Activated CD8-positive, alpha-beta memory T cell treated with anti-CD3 and anti-CD28 coated beads for 48 hours (primary cell): ENCODE data around the gene PEAK1.
A peak's percentile ranks its signal among the peaks of the same experiment; 100 is the strongest.
"Not testable (repeated sequence)": the region's sequence is repeated elsewhere in the genome, so short reads cannot be mapped to it uniquely, and the experiment has no call there.

Experiments
- DNase-seq, 3 experiments: peaks; one replicate each; pipeline ENCODE4 v3.0.0-alpha.2; 2020; ENCODE audit warnings: low read depth in 2 of 3, low spot score in 2 of 3

Gene PEAK1

DNA sequence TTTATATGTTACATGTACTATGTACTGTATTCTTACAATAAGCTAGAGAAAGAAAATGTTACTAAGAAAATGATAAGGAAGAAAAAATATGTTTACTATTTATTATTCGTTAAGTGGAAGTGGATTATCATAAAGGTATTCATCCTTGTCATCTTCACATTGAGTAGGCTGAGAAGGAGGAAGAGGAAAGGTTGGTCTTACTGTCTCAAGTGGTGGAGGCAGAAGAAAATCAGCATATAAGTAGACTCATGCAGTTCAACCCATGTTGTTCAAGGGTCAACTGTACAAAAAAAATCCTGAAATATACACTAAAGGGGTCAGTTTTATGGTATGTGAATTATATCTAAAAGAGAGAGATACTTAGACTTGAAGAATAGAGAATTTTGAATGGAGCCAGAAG, 6.5 kb upstream of the PEAK1 start:
- DNase-seq, result no peak

DNA sequence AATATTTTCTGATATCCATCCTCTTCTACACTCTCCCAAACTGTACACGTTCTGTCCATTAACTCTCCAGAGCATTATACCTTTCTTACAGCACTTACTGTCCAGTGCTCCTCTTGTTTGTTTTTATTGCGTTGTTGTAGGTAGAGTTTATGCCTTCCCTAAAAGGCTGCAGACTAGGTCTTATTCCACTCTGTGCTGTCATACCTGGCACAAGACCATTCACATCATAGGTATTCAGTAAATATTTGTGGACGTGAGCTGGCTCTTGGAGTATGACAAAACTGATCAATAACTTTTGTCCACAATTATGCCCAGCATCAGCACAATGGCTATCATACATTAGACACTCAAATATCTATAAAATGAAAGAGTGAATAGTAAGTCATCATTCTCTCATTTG, 5.2 kb upstream of the PEAK1 start:
- no peak for DNase-seq

GRCh38 chr15:77421370-77421700, 1.4 kb upstream of the PEAK1 start:
- DNase-seq, result no peak

DNA sequence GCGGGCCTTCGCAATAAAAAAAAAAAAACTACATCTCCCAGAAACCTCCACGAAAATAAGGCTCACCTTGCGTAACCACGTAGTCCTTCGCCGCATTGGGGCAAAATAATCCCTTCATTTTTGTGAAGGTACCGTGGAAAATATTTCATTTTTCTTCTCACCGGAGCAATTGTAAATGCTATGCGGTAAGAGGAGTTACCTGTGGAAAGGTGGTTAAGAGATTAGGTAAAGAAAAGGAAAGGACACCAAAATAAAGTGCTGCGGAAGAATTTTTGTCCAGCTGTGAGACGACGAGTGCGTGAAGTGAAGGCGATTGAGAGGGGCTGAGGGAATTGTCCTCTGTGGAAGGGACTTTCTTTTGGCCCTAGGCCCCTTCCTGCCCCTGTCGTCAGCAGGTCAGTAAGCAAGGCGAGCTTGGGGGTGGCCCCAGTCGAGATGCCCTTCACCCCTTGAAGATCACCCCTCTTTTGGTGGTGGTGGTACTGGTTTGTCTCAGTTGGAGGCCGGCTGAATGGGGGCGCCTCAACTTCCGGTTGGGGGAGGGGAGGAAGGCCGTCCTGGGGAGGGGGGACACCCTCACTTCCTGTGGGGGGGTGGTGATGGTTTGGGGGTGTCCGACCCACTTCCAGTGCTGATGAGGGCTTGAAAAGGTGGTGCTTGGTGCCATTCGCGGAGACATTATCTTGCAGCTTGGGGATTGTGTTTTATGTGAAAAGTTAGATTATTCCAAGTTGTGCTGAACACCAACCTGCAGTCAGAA, 886 bp upstream of the PEAK1 start, which contains the start of gene HMG20A:
TSS of gene HMG20A (plus strand) at position 279 of the 760 bp plus-strand sequence. CDS start 37,520 bp downstream, outside the sequence.
- DNase-seq, result peak; percentile 29 to 49 (median 48)

- DNase-seq, result peak; percentile 26 to 36 (median 27)
Observed at GRCh38 chr15:77418966-77419835, 703 bp downstream of the PEAK1 start.

DNA sequence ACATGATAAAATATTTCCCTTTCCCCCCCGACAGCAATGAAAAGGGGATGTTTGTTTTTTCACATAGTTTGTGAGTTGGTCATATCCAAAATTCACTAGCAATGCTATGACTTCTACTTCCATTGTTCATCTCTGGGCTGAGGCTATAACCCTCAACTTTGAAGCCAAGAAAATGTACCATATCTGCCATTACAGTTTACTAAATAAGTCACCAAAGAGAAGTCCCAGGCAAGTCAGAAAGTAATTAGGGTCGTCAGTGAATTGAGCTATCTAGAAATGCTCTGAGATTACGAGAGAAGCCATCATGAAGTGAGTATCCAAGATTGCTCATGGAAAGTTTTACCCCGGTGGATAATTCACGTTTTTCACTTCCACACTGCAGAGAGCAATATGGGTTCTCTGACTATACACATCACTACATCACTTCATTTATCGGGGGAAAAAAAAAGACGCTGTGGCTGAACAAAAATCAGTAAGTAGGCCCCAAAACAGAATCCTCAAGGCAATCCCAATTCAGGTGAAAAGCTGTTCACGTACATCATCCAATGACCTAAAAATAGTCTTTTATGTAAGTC, 1.4 kb downstream of the PEAK1 start:
- no peak for DNase-seq

DNA sequence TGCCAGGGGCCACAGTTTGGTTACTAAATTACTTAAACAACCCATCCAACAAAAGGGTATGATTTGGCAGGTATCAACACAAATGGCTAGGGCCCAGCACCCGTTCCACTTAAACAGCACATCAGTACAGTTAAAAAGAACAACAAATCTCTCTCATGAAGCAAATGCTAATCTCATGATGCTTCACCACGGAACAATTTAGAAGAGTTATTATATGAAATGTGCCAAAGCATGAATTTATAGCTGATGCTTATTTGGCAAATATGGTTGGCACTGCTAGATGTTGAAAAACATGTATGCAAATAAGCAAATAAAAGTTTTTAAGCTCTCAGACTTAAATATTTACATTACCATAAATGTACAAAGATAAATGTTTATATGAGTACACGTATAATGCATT, 2.3 kb downstream of the PEAK1 start:
- DNase-seq, result no peak

- no peak for DNase-seq
Observed at GRCh38 chr15:77416954-77417353, 3.0 kb downstream of the PEAK1 start.

DNA sequence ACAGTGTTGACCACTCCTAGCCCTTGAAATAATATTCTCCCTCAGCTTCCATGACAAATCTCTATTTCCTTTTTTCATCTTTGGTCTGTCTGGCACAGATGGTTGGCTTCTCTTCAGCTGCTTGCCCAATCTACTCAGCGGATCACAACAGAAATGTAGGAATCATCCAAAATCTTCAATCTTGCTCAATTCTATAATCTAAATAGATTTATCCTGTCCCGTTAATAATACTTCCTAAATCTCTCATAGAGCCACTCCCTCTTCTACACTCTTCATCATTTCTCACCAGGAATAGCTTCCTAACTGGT, 3.8 kb downstream of the PEAK1 start:
- DNase-seq, result no peak

DNA sequence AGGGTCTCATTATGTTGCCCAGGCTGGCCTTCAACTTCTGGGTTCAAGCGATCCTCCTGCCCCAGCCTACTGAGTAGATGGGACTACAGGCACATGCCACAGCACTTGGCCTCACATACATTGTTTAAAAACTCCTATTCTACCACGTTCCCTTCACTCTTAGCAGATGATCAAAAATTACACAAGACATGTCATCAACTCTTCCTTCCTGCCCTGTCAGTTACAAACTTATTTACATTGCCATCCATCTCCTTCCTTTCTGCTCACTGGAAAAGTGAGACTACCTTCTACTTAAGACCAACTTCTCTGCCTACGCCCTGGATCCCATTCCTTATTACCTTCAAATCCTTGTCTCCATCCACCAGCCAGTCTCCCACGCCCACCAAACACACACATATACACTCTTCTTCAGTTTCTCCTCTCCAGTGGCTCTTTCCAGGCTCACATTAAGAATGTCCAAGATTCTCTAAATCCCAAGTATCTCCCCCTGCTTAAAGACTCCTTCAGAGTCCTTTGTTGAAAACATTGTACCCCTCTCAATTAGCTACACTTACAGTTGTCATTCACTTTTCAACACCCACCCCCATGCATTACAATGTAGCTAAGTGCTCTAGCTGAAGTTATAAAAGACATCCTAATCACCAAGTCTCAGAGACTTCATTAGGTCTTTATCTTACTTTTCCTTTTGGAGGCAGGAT, 4.3 kb downstream of the PEAK1 start:
- no peak for DNase-seq

DNA sequence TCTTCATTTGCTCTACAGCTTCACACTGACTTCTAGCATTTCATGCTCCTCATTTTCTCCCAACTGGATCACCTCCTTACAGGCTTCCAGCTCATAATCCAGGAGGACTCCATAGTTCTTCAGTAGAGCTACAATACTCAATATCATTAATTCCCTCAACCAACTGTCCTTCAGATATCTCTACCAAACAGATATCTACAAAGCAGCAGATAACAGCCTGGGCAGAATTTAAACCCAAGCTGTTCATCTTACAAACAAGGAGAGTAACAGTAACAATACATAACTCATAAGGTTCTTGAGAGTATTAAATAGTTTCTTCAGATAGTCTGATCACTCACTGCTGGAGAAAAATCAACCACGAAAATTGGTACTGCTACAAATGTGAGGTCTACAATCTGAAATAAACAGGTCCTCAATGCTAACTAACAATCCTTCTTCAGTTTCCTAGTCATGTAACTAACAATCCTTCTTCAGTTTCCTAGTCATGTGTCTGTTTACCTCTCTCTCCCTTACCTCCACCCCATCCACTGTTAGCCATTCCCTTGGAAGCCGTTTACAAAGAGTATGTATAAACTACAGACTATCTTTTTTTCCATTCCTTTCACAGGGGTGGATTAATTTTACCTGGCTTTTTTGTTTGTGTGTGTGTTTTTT, 5.0 kb downstream of the PEAK1 start:
- DNase-seq, result no peak

- DNase-seq, result no peak
Observed at GRCh38 chr15:77413699-77414349, 6.1 kb downstream of the PEAK1 start.

DNA sequence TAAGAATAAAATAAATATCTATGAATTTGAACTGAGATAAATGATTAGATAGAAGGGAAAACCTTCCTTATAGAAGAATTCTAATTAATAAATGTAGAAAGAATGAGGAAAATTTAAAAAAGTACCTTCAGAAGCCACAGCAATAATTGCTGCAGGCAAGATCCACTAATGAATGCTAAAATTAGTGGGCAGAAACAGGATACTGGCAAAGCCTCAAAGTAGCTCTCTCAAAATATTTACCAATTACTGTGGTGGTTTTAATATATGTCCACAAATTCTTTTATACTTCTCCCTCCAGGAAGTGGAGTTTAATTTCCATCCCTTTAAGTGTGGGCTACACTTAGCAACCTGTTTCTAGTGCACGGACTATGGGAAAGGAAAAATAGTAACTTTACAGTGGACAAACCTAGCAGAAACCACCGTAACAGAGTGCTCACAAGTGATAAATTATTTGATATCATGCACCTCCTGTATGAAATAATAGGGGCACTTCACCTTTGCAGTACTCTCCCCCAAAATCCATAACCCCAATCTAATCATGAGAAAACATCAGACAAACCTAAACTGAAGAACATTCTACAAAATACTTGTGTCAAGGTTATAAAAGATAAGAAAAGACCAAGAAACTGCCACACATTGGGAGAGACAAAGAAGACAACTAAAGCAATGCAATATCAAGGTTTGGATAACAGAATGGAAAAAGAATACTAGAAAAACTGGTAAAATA, 6.8 kb downstream of the PEAK1 start:
- DNase-seq, result no peak

GRCh38 chr15:77411619-77411976, 8.3 kb downstream of the PEAK1 start:
- no peak for DNase-seq

GRCh38 chr15:77410701-77411618, 8.9 kb downstream of the PEAK1 start:
- no peak for DNase-seq

DNA sequence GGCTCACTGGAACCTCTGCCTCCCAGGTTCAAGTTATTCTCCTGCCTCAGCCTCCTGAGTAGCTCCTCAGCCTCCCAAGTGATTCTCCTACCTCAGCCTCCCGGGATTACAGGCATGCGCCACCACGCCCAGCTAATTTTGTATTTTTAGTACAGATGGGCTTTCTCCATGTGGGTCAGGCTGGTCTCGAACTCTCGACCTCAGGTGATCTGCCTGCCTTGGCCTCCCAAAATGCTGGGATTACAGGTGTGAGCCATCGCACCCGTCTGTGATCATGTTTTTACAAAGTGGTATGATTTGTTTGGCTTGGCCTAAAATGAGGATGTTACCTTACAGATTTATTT, 9.8 kb downstream of the PEAK1 start:
- not testable (repeated sequence) for DNase-seq

DNA sequence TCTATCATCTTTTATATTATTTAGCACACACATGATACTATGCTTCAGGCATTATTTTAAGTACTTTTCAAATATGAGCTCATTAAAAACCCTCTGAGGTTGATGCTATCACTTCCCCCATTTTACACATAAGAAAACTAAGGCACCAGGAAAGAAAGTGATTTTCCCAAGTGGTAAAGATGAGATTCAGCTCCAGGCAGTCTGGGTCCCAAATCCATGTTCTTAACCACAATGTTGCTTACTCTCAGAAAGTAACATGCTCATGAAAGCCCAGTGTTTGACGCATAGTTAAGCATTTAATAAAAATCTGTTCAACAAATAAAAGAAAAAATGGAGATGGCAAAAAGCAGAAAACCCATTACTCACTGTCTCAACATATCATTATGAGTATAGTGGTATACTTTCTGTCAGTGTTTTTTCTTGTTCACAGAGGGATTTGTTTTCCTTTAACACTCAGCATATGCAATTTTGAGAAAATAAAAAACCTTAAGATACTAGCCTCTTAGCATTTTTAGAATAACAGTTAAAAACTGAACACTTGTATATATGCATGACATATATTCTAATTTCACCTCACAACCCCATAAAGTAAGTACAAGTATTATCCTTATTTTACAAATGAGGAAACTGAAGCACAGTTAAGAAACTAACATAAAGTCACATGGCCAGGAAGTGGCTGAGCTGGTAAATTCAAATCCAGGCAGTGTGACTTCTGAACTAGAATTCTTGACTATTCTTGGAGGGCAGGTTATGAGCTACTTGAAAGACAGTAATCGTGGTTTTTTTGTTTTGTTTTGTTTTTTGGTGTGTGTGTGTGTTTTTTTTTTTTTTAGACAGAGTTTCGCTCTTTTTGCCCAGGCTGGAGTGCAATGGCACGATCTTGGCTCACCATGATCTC, 10.4 kb downstream of the PEAK1 start:
- DNase-seq, result no peak

- DNase-seq, result no peak
Observed at GRCh38 chr15:77406846-77407245, 13.1 kb downstream of the PEAK1 start.
